Subcutaneous adipose tissue (tissue), 4 donors: ENCODE results near the gene EFHC1. TPM values are rescaled to one million over a fixed set of nuclear protein-coding genes. Genes with fewer than 3 reads are reported as not detected.

Experiments used
- total RNA-seq, 4 donors: library from RNA; depleted of rRNA; stranded (reverse); fragments of >200 nt; gene quantifications; one replicate each; pipeline ENCODE4 v1.1.0, GENCODE V29; 2016
- TF ChIP-seq, protein P1 (sequence below): fragments of 450-650 bp; IDR thresholded peaks from one replicate; pipeline ENCODE4 v1.5.1; 2016; ENCODE audit warnings: low read depth, mild to moderate bottlenecking, control low read depth, antibody characterized with exemption, moderate library complexity

The EFHC1 gene, protein sequence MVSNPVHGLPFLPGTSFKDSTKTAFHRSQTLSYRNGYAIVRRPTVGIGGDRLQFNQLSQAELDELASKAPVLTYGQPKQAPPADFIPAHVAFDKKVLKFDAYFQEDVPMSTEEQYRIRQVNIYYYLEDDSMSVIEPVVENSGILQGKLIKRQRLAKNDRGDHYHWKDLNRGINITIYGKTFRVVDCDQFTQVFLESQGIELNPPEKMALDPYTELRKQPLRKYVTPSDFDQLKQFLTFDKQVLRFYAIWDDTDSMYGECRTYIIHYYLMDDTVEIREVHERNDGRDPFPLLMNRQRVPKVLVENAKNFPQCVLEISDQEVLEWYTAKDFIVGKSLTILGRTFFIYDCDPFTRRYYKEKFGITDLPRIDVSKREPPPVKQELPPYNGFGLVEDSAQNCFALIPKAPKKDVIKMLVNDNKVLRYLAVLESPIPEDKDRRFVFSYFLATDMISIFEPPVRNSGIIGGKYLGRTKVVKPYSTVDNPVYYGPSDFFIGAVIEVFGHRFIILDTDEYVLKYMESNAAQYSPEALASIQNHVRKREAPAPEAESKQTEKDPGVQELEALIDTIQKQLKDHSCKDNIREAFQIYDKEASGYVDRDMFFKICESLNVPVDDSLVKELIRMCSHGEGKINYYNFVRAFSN
- total RNA-seq: 10 to 100 TPM; 26.2 to 33.9 (median 27.3) TPM

DNA sequence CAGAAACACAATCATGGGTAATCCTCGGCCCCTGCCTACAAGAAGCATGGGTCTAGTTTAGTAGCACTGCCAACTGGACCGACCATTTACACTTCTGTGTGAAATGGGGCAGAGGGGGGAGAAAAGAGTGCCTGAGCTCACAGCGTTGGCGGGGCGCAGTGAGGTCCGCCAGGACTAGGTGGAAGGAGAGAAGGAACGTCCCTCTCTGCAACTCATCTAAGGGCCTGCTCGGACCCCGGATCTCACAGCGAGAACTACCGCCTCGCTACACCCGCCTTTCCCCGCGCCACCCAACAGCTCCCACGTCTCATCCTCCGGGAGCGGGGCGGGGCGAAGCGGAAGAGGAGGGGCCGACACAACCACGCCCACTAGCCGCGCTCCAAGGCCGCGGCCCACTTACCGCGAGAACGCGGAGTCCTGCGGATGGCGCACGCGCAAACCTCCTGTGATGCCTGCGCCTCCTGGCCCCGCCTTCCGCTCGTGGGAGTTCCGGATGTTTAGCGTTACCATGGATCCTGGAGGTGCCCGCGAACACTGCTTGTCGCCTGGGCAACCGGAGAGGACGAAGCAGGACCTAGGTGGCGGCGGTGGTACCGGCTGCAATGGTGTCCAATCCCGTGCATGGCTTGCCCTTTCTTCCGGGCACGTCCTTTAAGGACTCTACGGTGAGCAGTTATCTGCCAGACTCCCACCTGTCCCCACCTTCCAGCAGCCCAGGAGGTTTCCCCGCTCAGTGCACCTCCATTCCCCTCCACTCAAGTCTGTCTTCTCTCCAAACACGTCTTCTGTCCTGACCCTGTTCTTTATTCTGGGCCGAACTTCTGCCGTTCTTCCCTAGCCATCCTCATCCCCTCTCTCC is at the start of gene EFHC1:
Gene EFHC1, plus strand, starts transcription at position 534 of the 859 bp plus-strand sequence. Its CDS starts 69 bp downstream, at position 603.
- TF ChIP-seq, protein P1, sequence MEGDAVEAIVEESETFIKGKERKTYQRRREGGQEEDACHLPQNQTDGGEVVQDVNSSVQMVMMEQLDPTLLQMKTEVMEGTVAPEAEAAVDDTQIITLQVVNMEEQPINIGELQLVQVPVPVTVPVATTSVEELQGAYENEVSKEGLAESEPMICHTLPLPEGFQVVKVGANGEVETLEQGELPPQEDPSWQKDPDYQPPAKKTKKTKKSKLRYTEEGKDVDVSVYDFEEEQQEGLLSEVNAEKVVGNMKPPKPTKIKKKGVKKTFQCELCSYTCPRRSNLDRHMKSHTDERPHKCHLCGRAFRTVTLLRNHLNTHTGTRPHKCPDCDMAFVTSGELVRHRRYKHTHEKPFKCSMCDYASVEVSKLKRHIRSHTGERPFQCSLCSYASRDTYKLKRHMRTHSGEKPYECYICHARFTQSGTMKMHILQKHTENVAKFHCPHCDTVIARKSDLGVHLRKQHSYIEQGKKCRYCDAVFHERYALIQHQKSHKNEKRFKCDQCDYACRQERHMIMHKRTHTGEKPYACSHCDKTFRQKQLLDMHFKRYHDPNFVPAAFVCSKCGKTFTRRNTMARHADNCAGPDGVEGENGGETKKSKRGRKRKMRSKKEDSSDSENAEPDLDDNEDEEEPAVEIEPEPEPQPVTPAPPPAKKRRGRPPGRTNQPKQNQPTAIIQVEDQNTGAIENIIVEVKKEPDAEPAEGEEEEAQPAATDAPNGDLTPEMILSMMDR: no peak

DNA sequence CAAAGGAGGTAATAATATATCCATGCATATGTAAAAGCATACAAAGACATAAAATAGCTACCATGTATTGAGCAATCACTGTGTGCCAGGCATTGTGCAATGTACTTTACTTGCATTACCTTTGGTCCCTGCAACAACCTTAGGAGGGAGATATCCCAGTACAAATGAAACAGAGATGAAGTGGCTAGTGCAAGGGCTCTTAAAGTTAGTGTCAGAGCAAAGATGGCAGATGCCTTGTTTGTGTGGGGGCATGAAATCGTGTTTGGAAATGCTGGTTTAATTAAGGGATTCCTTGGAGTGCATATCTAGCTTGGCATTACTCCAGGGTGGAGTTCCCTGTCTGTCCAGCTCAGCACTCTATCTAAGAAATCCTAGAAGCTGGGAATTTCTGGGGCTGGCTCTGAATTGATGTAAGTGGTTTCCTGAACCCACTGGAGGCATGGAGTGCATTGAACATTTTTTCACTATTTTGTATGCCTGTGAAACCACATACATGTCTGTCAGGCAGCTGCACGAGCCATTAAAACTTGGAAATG is 48.4 kb upstream of the EFHC1 start:
- TF ChIP-seq, protein P1: no peak

DNA sequence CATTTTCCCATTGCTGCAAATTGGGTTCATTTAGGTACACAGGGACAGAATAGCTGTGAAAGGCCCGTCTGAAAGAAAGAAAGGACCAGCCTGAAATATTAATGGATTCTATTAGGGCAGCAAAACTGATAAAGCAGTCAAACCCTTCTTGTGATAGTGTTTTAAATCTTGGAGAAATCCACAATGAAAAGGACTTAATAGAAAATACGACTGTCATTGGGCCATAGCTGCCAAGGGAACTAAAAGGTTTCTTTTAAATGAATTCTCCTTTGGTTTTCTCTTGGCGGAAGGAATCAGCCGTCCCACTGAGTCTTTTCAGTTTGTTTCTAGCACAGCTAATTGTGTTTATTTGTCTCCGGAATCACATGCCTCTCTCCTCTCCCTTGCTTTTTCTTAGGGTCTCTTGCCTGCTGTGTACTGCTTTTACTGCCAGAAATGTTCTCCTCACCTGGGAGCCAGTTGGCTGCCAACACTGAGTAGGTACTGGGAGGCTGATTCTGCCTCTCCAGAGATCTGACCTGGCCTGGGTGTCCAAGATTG is 46.9 kb upstream of the EFHC1 start:
- TF ChIP-seq, protein P1: no peak

DNA sequence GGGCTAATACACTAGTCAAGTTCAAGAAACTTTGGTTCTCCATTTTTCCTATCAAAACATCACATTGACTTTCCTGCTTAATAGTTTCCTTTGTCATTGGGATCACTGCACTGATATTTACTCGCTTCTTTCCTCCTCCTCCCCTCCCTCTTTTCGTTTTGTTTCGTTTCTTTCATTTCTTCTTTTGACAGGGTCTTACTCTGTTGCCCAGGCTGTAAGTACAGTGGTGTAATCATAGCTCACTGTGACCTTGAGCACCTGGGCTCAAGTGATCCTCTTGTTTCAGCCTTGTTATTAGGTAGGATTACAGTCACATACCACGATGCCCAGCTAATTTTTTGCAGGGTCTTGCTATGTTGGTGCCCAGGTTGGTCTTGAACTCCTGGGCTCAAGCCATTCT is 45.9 kb upstream of the EFHC1 start:
- TF ChIP-seq, protein P1: no peak

DNA sequence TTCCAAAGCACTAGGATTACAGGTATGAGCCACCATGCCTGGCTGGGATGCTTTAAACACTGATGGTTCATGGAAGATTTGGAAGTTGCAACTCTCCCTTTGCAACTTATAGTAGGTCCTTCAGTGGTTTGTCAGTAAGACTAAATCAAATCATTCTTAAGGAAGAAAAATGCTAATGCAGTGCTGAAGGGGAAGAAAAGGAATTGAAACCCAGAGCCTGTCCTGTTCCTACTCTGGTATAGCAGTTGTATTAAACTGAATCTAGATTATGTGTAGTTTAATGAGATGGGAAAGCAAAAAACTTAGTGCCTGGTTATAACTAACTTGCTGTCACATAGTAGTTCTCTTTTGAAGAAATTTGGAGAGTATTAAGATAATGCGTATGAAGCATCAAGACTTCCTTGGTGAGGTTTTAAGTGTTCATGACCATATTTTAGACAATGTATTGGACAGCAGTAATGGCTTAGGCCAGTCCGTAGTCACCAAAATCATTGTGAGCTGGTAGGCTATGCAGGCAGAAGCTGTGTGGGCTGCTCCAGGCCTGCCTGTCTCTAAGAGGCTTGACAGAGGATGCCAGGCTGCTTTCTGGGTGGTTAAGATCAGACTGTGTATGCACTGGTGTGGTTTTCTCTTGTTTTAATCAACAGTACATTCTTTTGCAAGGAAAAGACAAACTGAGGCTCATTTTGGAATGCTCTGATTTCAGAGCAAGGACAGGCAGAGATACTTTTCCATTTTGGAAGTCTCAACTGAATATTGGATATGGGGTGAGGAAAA is 44.2 kb upstream of the EFHC1 start:
- TF ChIP-seq, protein P1: no peak

DNA sequence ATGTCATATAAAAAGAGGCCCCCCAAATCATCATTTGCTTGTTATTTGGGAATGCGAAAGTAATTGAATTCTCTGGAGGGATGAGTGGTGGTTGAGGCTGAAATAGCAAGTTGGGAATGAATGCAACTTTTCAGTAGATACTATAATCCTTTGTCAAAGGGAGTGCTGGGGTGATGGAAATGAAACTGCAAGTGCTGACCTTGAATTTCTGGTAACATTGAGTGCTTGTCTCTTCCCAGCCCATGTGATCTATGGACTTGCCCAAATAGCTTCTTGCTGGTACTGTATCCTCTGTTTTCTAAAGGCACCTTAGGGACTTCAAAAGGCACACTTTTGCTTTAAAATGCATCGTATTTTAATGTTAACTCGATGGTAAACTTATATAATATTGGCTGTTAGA is 43.4 kb upstream of the EFHC1 start:
- TF ChIP-seq, protein P1: no peak
